Uterus (tissue), 2 donors: ENCODE results near the gene CACNB2.

Experiments used
- POLR2A ChIP-seq, 2 donors: fragments of 450-650 bp; IDR thresholded peaks; one replicate each; pipeline ENCODE4 v1.6.1; 2016; ENCODE audit warnings: antibody characterized with exemption in 2 of 2, mild to moderate bottlenecking in 1 of 2, moderate library complexity in 1 of 2
- TF ChIP-seq, protein P1 (sequence below), 4 experiments: fragments of 200-600 bp in 2 of 4; fragments of 450-650 bp in 2 of 4; sonication (generic) in 2 of 4; IDR thresholded peaks; one replicate each; pipeline ENCODE4 v1.5.1; 2016 to 2019; ENCODE audit warnings: antibody characterized with exemption in 4 of 4, mild to moderate bottlenecking in 2 of 4, moderate library complexity in 1 of 4

DNA sequence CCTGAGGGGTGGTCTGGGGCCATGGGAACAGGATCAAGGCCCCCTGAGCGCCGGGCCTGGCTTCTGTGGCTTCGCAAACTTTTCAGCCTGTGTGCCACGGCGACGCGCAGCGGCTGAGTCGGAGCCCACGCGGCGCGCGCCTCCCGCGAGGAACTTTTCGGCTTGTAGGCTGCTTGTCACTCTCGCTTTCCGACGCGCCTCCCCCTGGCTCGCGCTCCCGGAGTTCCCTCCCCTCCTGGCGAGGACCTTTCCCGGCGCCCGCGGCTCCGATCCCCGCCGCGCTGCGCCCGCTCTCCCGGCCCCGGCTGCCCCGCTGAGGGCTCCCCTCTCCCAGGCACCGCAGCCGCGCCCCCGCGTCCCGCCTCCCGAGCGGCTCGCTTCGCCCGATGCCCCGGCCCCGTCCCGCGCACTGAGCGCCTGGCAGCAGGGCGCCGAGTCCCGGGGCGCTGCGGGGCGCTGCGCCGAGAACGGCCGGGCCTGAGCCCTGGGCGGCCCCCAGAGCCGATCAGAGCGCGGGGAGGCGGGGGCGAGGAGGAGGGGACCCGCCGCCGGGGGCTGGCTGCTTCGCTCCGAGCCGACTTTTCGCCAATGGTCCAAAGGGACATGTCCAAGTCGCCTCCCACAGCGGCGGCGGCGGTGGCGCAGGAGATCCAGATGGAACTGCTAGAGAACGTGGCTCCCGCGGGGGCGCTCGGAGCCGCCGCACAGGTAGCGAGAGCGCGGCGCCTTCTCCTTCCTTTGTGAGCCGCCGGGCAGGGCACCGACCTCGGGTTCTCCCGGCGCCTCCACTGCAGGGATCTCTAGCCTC is at the start of gene CACNB2:
- TF ChIP-seq, protein P1, sequence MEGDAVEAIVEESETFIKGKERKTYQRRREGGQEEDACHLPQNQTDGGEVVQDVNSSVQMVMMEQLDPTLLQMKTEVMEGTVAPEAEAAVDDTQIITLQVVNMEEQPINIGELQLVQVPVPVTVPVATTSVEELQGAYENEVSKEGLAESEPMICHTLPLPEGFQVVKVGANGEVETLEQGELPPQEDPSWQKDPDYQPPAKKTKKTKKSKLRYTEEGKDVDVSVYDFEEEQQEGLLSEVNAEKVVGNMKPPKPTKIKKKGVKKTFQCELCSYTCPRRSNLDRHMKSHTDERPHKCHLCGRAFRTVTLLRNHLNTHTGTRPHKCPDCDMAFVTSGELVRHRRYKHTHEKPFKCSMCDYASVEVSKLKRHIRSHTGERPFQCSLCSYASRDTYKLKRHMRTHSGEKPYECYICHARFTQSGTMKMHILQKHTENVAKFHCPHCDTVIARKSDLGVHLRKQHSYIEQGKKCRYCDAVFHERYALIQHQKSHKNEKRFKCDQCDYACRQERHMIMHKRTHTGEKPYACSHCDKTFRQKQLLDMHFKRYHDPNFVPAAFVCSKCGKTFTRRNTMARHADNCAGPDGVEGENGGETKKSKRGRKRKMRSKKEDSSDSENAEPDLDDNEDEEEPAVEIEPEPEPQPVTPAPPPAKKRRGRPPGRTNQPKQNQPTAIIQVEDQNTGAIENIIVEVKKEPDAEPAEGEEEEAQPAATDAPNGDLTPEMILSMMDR (IDR thresholded peaks at IDR 0.05), result peak in 1 of 4 experiments; percentile 20
- TF ChIP-seq POLR2A (IDR thresholded peaks at IDR 0.05), result peak in 1 of 2 donors; percentile 67
